HG02588 (cell line): Measurements from ENCODE around the gene PDLIM1.
A peak's percentile ranks its signal among the peaks of the same experiment; 100 is the strongest.
"Not testable (repeated sequence)": the region's sequence is repeated elsewhere in the genome, so short reads cannot be mapped to it uniquely, and the experiment has no call there.

Experiments
- ATAC-seq: cut with Tn5 transposase; IDR thresholded peaks from one replicate; pipeline ENCODE4 v1.9.1; 2021; ENCODE audit warnings: mild to moderate bottlenecking, moderate library complexity; ENCODE audit not compliant: unreplicated experiment

PDLIM1 gene

GRCh38 chr10:95243318-95243617, 47.5 kb downstream of the PDLIM1 start:
- ATAC-seq = no peak

GRCh38 chr10:95242581-95243317, 48.1 kb downstream of the PDLIM1 start:
- ATAC-seq = no peak

- ATAC-seq = no peak
Observed at GRCh38 chr10:95241533-95241932, 49.3 kb downstream of the PDLIM1 start.

GRCh38 chr10:95240811-95241210, 50.0 kb downstream of the PDLIM1 start:
- no peak for ATAC-seq

GRCh38 chr10:95240096-95240495, 50.7 kb downstream of the PDLIM1 start:
- ATAC-seq = not testable (repeated sequence)

- no peak for ATAC-seq
Observed at GRCh38 chr10:95237376-95238170, 53.2 kb downstream of the PDLIM1 start.

- ATAC-seq = peak; percentile 98
Observed at GRCh38 chr10:95236068-95236903, 54.5 kb downstream of the PDLIM1 start.

GRCh38 chr10:95235676-95236067, 55.1 kb downstream of the PDLIM1 start:
- no peak for ATAC-seq

- ATAC-seq = no peak
Observed at GRCh38 chr10:95234951-95235350, 55.9 kb downstream of the PDLIM1 start.

- no peak for ATAC-seq
Observed at GRCh38 chr10:95233377-95234034, 57.3 kb downstream of the PDLIM1 start.

- ATAC-seq = peak; percentile 74
Observed at GRCh38 chr10:95230677-95231586, 59.9 kb downstream of the PDLIM1 start.

- no peak for ATAC-seq
Observed at GRCh38 chr10:95229724-95230627, 60.8 kb downstream of the PDLIM1 start.

- not testable (repeated sequence) for ATAC-seq
Observed at GRCh38 chr10:95228934-95229723, 61.7 kb downstream of the PDLIM1 start.

GRCh38 chr10:95225136-95225535, 65.7 kb downstream of the PDLIM1 start:
- no peak for ATAC-seq

- ATAC-seq = no peak
Observed at GRCh38 chr10:95221124-95221523, 69.7 kb downstream of the PDLIM1 start.

GRCh38 chr10:95220539-95220938, 70.3 kb downstream of the PDLIM1 start:
- ATAC-seq = no peak

- no peak for ATAC-seq
Observed at GRCh38 chr10:95217476-95217875, 73.3 kb downstream of the PDLIM1 start.

GRCh38 chr10:95214793-95215192, 76.0 kb downstream of the PDLIM1 start:
- peak; percentile 71 for ATAC-seq
